ENCODE measurements around the gene ANKDD1A. TPM values are rescaled to one million over a fixed set of nuclear protein-coding genes. Genes with fewer than 3 reads are reported as not detected.

Gene ANKDD1A
- polyA plus RNA-seq, 3 donors, result 0.49 to 3.5 (median 0.90) TPM

GRCh38 chr15:64989416-64990167, 77.9 kb downstream of the ANKDD1A start, which contains the start of gene SPG21:
Gene SPG21, minus strand, starts transcription at chr15:64989914. Its CDS starts 6,345 bp downstream, at chr15:64983569.
- Histone ChIP-seq H3K4me1 (ENCODE audit: control insufficient read depth in 1 of 2, insufficient read depth in 2 of 2, low read length in 2 of 2) (peaks cover 48 to 53% of the 10 kb centered on the region in 2 donors), H3K9me3 (replicated peaks in 1 of 2; ENCODE audit: control insufficient read depth in 1 of 2, insufficient read depth in 1 of 2, low read length in 2 of 2) (no peaks in the 10 kb centered on the region), H3K79me2 (ENCODE audit: insufficient read depth, low read length) (peaks cover 42% of the 10 kb centered on the region), H4K20me1 (ENCODE audit: insufficient read depth, low read length) (no peaks in the 10 kb centered on the region), H3K27ac (ENCODE audit: low read depth in 1 of 2, low read length in 2 of 2) (peak within 1 kb of the TSS; percentile 91 to 96), H3K9ac (ENCODE audit: insufficient read depth, low read length, poor library complexity, severe bottlenecking) (peak within 1 kb of the TSS; percentile 95), H3K27me3 (ENCODE audit: control insufficient read depth in 2 of 2, insufficient read depth in 2 of 2, low read length in 2 of 2) (no peaks in the 10 kb centered on the region), H3K4me3 (replicated peaks in 1 of 3; ENCODE audit: low read depth in 2 of 3, low read length in 3 of 3) (peak within 1 kb of the TSS; percentile 92 to 98 (median 95)), H3K36me3 (replicated peaks in 1 of 2; ENCODE audit: control insufficient read depth in 1 of 2, insufficient read depth in 2 of 2, low read length in 2 of 2) (peaks cover 4 to 11% of the 10 kb centered on the region in 2 donors), H3K4me2 (replicated peaks; ENCODE audit: extremely low read depth, low read length, poor library complexity, severe bottlenecking) (peak within 1 kb of the TSS; percentile 92), H2AFZ (ENCODE audit: insufficient read depth, low read depth, low read length, poor library complexity, severe bottlenecking) (peak within 1 kb of the TSS; percentile 82)
- peak; percentile 92 to 96 (median 93) for DNase-seq
- TF ChIP-seq, protein P1, sequence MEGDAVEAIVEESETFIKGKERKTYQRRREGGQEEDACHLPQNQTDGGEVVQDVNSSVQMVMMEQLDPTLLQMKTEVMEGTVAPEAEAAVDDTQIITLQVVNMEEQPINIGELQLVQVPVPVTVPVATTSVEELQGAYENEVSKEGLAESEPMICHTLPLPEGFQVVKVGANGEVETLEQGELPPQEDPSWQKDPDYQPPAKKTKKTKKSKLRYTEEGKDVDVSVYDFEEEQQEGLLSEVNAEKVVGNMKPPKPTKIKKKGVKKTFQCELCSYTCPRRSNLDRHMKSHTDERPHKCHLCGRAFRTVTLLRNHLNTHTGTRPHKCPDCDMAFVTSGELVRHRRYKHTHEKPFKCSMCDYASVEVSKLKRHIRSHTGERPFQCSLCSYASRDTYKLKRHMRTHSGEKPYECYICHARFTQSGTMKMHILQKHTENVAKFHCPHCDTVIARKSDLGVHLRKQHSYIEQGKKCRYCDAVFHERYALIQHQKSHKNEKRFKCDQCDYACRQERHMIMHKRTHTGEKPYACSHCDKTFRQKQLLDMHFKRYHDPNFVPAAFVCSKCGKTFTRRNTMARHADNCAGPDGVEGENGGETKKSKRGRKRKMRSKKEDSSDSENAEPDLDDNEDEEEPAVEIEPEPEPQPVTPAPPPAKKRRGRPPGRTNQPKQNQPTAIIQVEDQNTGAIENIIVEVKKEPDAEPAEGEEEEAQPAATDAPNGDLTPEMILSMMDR (IDR thresholded peaks at IDR 0.05), result no peak
- under 1% methylated on average over 69 of the region's 75 CpGs for WGBS (ENCODE audit: insufficient coverage)
- Mint-ChIP-seq H3K4me1 (peaks cover 50% of the 10 kb centered on the region), H3K4me3 (peak within 1 kb of the TSS; percentile 99), H3K27ac (peak within 1 kb of the TSS; percentile 94 to 98 (median 97)), H3K9me3 (peaks cover 0 to 2% (median 0%) of the 10 kb centered on the region in 7 donors), H3K36me3 (peaks cover 7 to 14% of the 10 kb centered on the region in 2 donors), H3K27me3 (ENCODE audit: low read depth in 3 of 3) (peaks cover 0 to 4% (median 0%) of the 10 kb centered on the region in 3 donors)
- intact Hi-C loops (cut with micrococcal nuclease), result loop anchor here in 1 of 2 donors (10.0 kb wide), 1 partner anchor 145 kb away; the partner anchor contains the start of gene PLEKHO2

GRCh38 chr15:64990168-64990470, 78.4 kb downstream of the ANKDD1A start:
- H3K4me2 ChIP-seq (replicated peaks; ENCODE audit: extremely low read depth, low read length, poor library complexity, severe bottlenecking), result peak overlapping the region; percentile 92
- intact Hi-C loops (cut with micrococcal nuclease), result no loop called here
- H3K4me3 ChIP-seq (replicated peaks in 1 of 3; ENCODE audit: low read depth in 2 of 3, low read length in 3 of 3), result peak overlapping the region; percentile 53 to 98 (median 92)
- TF ChIP-seq, protein P1 (IDR thresholded peaks at IDR 0.05), result no peak
- peaks cover 0 to 4% (median 0%) of the 10 kb centered on the region in 3 donors for H3K27me3 Mint-ChIP-seq (ENCODE audit: low read depth in 3 of 3)
- no peaks in the 10 kb centered on the region for H3K27me3 ChIP-seq (ENCODE audit: control insufficient read depth in 2 of 2, insufficient read depth in 2 of 2, low read length in 2 of 2)
- no peaks in the 10 kb centered on the region for H3K9me3 ChIP-seq (replicated peaks in 1 of 2; ENCODE audit: control insufficient read depth in 1 of 2, insufficient read depth in 1 of 2, low read length in 2 of 2)
- H3K4me1 ChIP-seq (ENCODE audit: control insufficient read depth in 1 of 2, insufficient read depth in 2 of 2, low read length in 2 of 2), result peaks cover 43 to 48% of the 10 kb centered on the region in 2 donors
- H2AFZ ChIP-seq (ENCODE audit: insufficient read depth, low read depth, low read length, poor library complexity, severe bottlenecking), result peak overlapping the region; percentile 82
- H3K4me3 Mint-ChIP-seq, result peak overlapping the region; percentile 99
- peak overlapping the region; percentile 71 to 96 for H3K27ac ChIP-seq (ENCODE audit: low read depth in 1 of 2, low read length in 2 of 2)
- peaks cover 42% of the 10 kb centered on the region for H3K79me2 ChIP-seq (ENCODE audit: insufficient read depth, low read length)
- peaks cover 0 to 2% (median 0%) of the 10 kb centered on the region in 7 donors for H3K9me3 Mint-ChIP-seq
- no peak for DNase-seq
- no peaks in the 10 kb centered on the region for H4K20me1 ChIP-seq (ENCODE audit: insufficient read depth, low read length)
- peak overlapping the region; percentile 88 to 97 (median 93) for H3K27ac Mint-ChIP-seq
- WGBS (ENCODE audit: insufficient coverage), result no CpG with 5 or more reads among the region's 9 CpGs
- peaks cover 44% of the 10 kb centered on the region for H3K4me1 Mint-ChIP-seq
- H3K36me3 Mint-ChIP-seq, result peaks cover 7 to 14% of the 10 kb centered on the region in 2 donors
- H3K36me3 ChIP-seq (replicated peaks in 1 of 2; ENCODE audit: control insufficient read depth in 1 of 2, insufficient read depth in 2 of 2, low read length in 2 of 2), result peaks cover 4 to 11% of the 10 kb centered on the region in 2 donors
- H3K9ac ChIP-seq (ENCODE audit: insufficient read depth, low read length, poor library complexity, severe bottlenecking), result peak overlapping the region; percentile 95

Data from CD14-positive monocyte (primary cell).